Testis (tissue), 2 donors: ENCODE results near the gene NTF3.

Source experiments
- POLR2A ChIP-seq: fragments of 450-650 bp; IDR thresholded peaks from one replicate; pipeline ENCODE4 v1.6.1; 2017; ENCODE audit warnings: antibody characterized with exemption, mild to moderate bottlenecking, moderate library complexity
- TF ChIP-seq, protein P1 (sequence below), 3 experiments: fragments of 450-650 bp in 2 of 3; fragments of 200-600 bp in 1 of 3; sonication (generic) in 1 of 3; IDR thresholded peaks; one replicate each; pipeline ENCODE4 v1.5.1; 2016 to 2019; ENCODE audit warnings: antibody characterized with exemption in 3 of 3, mild to moderate bottlenecking in 2 of 3, moderate library complexity in 1 of 3

DNA sequence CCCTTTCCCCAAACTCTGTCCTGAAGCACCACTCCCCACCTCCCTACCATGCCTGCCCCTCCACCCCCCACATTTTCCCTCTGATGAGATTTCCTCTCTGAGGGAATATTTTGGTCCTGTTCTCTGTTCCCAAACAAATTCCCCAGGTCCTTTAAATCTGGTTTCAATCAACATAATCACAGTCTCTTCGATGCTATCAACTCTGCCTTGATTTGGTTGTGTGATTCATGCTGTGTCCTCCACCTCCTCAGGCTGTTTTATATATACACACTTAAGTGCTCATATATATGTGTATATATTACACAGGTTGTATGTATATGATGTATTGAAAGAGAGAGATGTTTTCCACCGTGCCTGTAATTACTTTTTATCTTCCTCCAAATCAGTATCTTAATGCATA lies 36.0 kb downstream of the NTF3 start:
- no peak for TF ChIP-seq POLR2A
- TF ChIP-seq, protein P1, sequence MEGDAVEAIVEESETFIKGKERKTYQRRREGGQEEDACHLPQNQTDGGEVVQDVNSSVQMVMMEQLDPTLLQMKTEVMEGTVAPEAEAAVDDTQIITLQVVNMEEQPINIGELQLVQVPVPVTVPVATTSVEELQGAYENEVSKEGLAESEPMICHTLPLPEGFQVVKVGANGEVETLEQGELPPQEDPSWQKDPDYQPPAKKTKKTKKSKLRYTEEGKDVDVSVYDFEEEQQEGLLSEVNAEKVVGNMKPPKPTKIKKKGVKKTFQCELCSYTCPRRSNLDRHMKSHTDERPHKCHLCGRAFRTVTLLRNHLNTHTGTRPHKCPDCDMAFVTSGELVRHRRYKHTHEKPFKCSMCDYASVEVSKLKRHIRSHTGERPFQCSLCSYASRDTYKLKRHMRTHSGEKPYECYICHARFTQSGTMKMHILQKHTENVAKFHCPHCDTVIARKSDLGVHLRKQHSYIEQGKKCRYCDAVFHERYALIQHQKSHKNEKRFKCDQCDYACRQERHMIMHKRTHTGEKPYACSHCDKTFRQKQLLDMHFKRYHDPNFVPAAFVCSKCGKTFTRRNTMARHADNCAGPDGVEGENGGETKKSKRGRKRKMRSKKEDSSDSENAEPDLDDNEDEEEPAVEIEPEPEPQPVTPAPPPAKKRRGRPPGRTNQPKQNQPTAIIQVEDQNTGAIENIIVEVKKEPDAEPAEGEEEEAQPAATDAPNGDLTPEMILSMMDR (IDR thresholded peaks at IDR 0.05), result no peak
